Sigmoid colon (tissue), 7 donors: ENCODE data around the gene STATH. TPM values are rescaled to one million over a fixed set of nuclear protein-coding genes. Genes with fewer than 3 reads are reported as not detected.
"Not testable (repeated sequence)": the region's sequence is repeated elsewhere in the genome, so short reads cannot be mapped to it uniquely, and the experiment has no call there.

Experiments used
- DNase-seq: peaks from one replicate; pipeline ENCODE4 v3.0.0-alpha.2; 2019
- H3K27ac ChIP-seq, 4 donors: fragments of 200-600 bp; sonication (generic); one replicate each; pipeline ENCODE4 v1.5.1; 2016 to 2019; ENCODE audit warnings: mild to moderate bottlenecking in 1 of 4
- H3K27me3 ChIP-seq, 3 donors: fragments of 200-600 bp; sonication (generic); one replicate each; pipeline ENCODE4 v1.5.1; 2019; ENCODE audit warnings: mild to moderate bottlenecking in 1 of 3
- H3K36me3 ChIP-seq, 4 donors: fragments of 200-600 bp; sonication (generic); one replicate each; pipeline ENCODE4 v1.5.1; 2016 to 2019
- H3K4me1 ChIP-seq, 4 donors: fragments of 200-600 bp; sonication (generic); one replicate each; pipeline ENCODE4 v1.5.1; 2017 to 2019
- H3K4me3 ChIP-seq, 4 donors: fragments of 200-600 bp; sonication (generic); one replicate each; pipeline ENCODE4 v1.5.1; 2017 to 2019; ENCODE audit warnings: mild to moderate bottlenecking in 2 of 4, moderate library complexity in 1 of 4
- H3K9me3 ChIP-seq, 4 donors: fragments of 200-600 bp in 3 of 4; sonication (generic) in 3 of 4; one replicate each; pipeline versions ENCODE4 v1.5.1 to v1.6.1; 2013 to 2019
- EP300 ChIP-seq, 4 donors: sonication (generic); formaldehyde crosslinking; IDR thresholded peaks; one replicate each; pipeline ENCODE4 v1.6.1; 2017; ENCODE audit warnings: antibody characterized with exemption in 4 of 4
- POLR2A ChIP-seq, 2 donors: fragments of 450-650 bp; IDR thresholded peaks; one replicate each; pipeline ENCODE4 v1.6.1; 2016; ENCODE audit warnings: antibody characterized with exemption in 2 of 2, mild to moderate bottlenecking in 2 of 2, moderate library complexity in 2 of 2
- POLR2AphosphoS5 ChIP-seq, 4 donors: sonication (generic); formaldehyde crosslinking; IDR thresholded peaks; one replicate each; pipeline ENCODE4 v1.6.1; 2017; ENCODE audit warnings: antibody characterized with exemption in 4 of 4
- WGBS, 2 donors: extraction: QIAGEN DNeasy Blood & Tissue Kit; methylation state at CpG; one replicate each; pipeline ENCODE4 v1.1.7; 2013; 5-methylcytosine and 5-hydroxymethylcytosine counted together
- intact Hi-C: fragments of 100-400 bp; cut with DNase I; formaldehyde crosslinking; loops from one replicate; pipeline ENCODE4 v1.15.1; 2023
- polyA plus RNA-seq, 3 donors: library from polyadenylated mRNA; stranded (reverse); fragments of 200-250 nt; gene quantifications; one replicate each; pipeline ENCODE4 v1.2.3, GENCODE V29; 2013
- total RNA-seq, 4 donors: library from RNA; depleted of rRNA; stranded (reverse); fragments of >200 nt; gene quantifications; one replicate each; pipeline ENCODE4 v1.1.0, GENCODE V29; 2016
- TF ChIP-seq, protein P1 (sequence below), 4 experiments: fragments of 450-650 bp in 3 of 4; fragments of 200-600 bp in 1 of 4; IDR thresholded peaks; one replicate each; pipeline ENCODE4 v1.5.1; 2016 to 2019; ENCODE audit warnings: antibody characterized with exemption in 4 of 4, mild to moderate bottlenecking in 3 of 4, moderate library complexity in 2 of 4
- donor health status: healthy with polysubstance abuse.
- donor health status: Bipolar disorder and iron deficiency.
- donor health status: healthy.

Gene STATH
- total and polyA plus RNA-seq, 7 donors: not detected

DNA sequence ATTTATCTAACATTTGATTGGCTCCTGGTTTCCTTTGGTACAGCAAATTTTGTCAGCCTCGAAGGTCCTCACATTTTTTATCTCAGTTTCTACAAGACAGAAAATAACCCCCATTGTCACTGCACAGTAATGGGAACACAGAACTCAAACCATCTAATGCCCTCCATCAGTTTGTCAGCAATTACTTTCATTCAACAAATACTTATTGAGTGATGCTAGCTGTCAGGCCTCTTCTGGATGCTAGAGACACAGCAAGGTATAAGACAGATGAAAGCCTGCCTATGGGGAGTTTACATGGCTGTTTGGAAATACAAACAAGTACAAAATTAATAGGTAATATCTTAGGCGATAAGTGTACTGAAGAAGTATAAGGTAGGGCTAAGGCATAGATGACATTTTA is 27.5 kb downstream of the STATH start:
- no peak overlapping the region for H3K4me3 ChIP-seq
- no peaks in the 10 kb centered on the region for H3K4me1 ChIP-seq
- no peaks in the 10 kb centered on the region for H3K36me3 ChIP-seq
- TF ChIP-seq POLR2AphosphoS5 (IDR thresholded peaks at IDR 0.05): no peak
- TF ChIP-seq EP300 (IDR thresholded peaks at IDR 0.05): no peak
- TF ChIP-seq, protein P1, sequence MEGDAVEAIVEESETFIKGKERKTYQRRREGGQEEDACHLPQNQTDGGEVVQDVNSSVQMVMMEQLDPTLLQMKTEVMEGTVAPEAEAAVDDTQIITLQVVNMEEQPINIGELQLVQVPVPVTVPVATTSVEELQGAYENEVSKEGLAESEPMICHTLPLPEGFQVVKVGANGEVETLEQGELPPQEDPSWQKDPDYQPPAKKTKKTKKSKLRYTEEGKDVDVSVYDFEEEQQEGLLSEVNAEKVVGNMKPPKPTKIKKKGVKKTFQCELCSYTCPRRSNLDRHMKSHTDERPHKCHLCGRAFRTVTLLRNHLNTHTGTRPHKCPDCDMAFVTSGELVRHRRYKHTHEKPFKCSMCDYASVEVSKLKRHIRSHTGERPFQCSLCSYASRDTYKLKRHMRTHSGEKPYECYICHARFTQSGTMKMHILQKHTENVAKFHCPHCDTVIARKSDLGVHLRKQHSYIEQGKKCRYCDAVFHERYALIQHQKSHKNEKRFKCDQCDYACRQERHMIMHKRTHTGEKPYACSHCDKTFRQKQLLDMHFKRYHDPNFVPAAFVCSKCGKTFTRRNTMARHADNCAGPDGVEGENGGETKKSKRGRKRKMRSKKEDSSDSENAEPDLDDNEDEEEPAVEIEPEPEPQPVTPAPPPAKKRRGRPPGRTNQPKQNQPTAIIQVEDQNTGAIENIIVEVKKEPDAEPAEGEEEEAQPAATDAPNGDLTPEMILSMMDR (IDR thresholded peaks at IDR 0.05): no peak
- no peak for TF ChIP-seq POLR2A (IDR thresholded peaks at IDR 0.05)
- no peak overlapping the region for H3K27ac ChIP-seq
- intact Hi-C loops: no loop called here
- WGBS, 2 donors: 83 to 87% methylated on average over 2 of the region's 2 CpGs
- no peaks in the 10 kb centered on the region for H3K9me3 ChIP-seq
- H3K27me3 ChIP-seq: no peaks in the 10 kb centered on the region
- no peak for DNase-seq

DNA sequence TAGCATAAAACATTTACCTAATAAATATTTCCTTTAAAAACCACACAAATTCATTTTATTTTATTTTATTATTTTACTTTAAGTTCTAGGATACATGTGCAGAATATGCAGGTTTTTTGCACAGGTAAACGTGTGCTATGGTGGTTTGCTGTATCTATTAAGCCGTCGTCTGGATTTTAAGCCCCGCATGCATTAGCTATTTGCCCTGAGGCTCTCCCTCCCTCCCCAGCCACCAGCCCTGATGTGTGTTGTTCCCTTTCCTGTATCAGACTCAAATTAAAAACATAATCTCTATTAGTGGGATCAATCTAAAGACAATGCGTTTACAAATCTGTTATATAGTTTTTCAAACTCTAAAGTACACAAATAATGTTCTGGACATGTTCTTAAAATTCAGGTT is 31.2 kb downstream of the STATH start:
- TF ChIP-seq EP300 (IDR thresholded peaks at IDR 0.05): no peak
- TF ChIP-seq POLR2A (IDR thresholded peaks at IDR 0.05): no peak
- TF ChIP-seq, protein P1 (IDR thresholded peaks at IDR 0.05): no peak
- TF ChIP-seq POLR2AphosphoS5 (IDR thresholded peaks at IDR 0.05): no peak
- Histone ChIP-seq H3K9me3 (no peaks in the 10 kb centered on the region), H3K27me3 (no peaks in the 10 kb centered on the region), H3K36me3 (no peaks in the 10 kb centered on the region), H3K4me3 (no peak overlapping the region), H3K4me1 (no peaks in the 10 kb centered on the region), H3K27ac (no peak overlapping the region)
- WGBS, 2 donors: 84 to 86% methylated on average over 5 of the region's 5 CpGs
- no peak for DNase-seq
- intact Hi-C loops: no loop called here

DNA sequence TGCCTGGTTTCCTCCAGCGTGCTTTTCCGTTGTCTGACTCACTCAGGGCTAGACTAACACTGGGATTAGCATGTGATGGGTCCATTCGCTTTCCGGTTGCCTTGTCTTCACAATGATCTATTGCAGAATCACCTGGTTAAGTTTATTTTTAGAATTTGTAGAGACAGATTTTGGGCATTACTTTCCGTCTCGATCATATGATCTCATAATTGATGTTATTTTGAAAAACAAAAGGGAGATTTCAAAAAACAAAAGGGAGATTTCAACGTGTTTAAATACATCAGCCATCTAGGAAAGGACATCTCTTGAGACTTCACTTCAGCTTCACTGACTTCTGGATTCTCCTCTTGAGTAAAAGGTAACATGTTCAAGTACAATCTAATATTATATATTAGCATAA is 32.4 kb downstream of the STATH start, which contains the start of gene HTN3:
TSS of gene HTN3 (plus strand) at position 301 of the 400 bp plus-strand sequence. CDS start 2,282 bp downstream, outside the sequence.
- DNase-seq, H3K27ac ChIP-seq, intact Hi-C loops, H3K9me3 ChIP-seq, H3K27me3 ChIP-seq, H3K36me3 ChIP-seq, H3K4me3 ChIP-seq, H3K4me1 ChIP-seq: not testable (repeated sequence)
- 87 to 91% methylated on average over 6 of the region's 7 CpGs for WGBS, 2 donors

DNA sequence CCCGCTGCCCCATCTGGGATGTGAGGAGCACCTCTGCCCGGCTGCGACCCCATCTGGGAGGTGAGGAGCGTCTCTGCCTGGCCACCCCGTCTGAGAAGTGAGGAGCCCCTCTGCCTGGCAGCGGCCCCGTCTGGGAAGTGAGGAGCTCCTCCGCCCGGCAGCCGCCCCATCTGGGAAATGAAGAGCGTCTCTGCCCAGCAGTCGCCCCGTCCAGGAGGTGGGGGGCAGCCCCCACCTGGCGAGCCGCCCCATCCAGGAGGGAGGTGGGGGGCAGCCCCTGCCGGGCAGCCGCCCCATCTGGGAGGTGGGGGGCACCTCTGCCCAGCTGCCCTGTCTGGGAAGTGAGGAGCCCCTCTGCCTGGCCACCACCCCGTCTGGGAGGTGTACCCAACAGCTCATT is 41.8 kb downstream of the STATH start:
- H3K9me3 ChIP-seq, H3K36me3 ChIP-seq, intact Hi-C loops, H3K27ac ChIP-seq, H3K27me3 ChIP-seq, DNase-seq, H3K4me3 ChIP-seq, H3K4me1 ChIP-seq: not testable (repeated sequence)
- 92 to 93% methylated on average over 18 of the region's 18 CpGs for WGBS, 2 donors

DNA sequence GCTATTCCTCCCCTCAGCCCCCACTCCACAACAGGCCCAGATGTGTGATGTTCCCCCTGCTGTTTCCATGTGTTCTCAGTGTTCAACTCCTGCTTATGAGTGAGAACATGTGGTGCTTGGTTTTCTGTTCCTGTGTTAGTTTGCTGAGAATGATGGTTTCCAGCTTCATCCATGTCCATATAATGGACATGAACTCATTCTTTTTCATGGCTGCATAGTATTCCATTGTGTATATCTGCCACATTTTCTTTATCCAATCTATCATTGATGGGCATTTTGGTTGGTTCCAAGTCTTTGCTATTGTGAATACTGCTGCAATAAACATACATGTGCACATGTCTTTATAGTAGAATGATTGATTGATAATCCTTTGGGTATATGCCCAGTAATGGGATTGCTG is 44.2 kb downstream of the STATH start:
- intact Hi-C loops, H3K27me3 ChIP-seq, H3K36me3 ChIP-seq, H3K27ac ChIP-seq, H3K4me1 ChIP-seq, DNase-seq, H3K4me3 ChIP-seq, H3K9me3 ChIP-seq: not testable (repeated sequence)

DNA sequence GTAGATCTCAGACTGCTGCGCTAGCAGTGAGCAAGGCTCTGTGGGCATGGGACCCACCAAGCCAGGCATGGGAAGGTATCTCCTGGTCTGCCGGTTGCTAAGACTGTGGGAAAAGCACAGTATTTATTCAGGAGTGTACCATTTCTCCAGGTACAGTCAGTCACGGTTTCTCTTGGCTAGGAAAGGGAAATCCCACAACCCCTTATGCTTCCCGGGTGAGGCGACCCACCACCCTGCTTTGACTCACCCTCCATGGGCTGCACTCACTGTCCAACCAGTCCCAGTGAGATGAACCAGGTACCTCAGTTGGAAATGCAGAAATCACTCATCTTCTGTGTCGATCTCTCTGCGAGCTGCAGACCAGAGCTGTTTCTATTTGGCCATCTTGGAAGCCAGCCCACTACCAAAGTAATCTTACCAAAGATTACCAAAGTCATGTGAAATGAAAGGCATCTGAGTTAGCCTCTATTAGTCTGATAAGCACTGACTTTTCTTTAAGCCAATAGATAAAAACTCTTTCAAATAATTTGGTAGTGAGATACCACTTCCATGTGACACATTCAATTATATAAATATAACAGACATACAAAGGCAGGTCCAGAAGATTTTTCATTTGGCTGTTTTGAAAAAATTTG is 46.0 kb downstream of the STATH start:
- H3K9me3 ChIP-seq: no peaks in the 10 kb centered on the region
- H3K27me3 ChIP-seq: no peaks in the 10 kb centered on the region
- no peaks in the 10 kb centered on the region for H3K4me1 ChIP-seq
- H3K27ac ChIP-seq: no peak overlapping the region
- H3K4me3 ChIP-seq: no peak overlapping the region
- intact Hi-C loops: no loop called here
- H3K36me3 ChIP-seq: no peaks in the 10 kb centered on the region
- WGBS, 2 donors: 86 to 93% methylated on average over 7 of the region's 7 CpGs
- TF ChIP-seq POLR2A (IDR thresholded peaks at IDR 0.05): no peak
- DNase-seq: no peak

DNA sequence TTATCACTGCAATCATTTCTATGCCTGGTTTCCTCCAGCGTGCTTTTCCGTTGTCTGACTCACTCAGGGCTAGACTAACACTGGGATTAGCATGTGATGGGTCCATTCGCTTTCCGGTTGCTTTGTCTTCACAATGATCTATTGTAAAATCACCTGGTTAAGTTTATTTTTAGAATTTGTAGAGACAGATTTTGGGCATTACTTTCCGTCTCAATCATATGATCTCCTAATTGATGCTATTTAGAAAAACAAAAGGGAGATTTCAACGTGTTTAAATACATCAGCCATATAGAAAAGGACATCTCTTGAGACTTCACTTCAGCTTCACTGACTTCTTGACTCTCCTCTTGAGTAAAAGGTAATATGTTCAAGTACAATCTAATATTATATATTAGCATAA is 54.4 kb downstream of the STATH start, which contains the start of gene HTN1:
TSS of gene HTN1 (plus strand) at position 301 of the 400 bp plus-strand sequence. CDS start 2,639 bp downstream, outside the sequence.
- intact Hi-C loops, H3K9me3 ChIP-seq, H3K27me3 ChIP-seq: not testable (repeated sequence)

More for the DNA sequence above, 54.4 kb downstream of the STATH start, which contains the start of gene HTN1:
- not testable (repeated sequence) for H3K27ac ChIP-seq, H3K4me3 ChIP-seq, H3K4me1 ChIP-seq, H3K36me3 ChIP-seq, DNase-seq
- WGBS, 2 donors: 82 to 86% methylated on average over 5 to 6 of the region's 6 CpGs

Other genes with a start within 250 kb of the STATH start
- gene SULT1B1, start 235.3 kb upstream of the STATH start, total RNA-seq: 1 to 10 TPM in 1 of 4 donors, under 1 TPM in 3; 0.71 to 1.2 (median 0.83) TPM
- 10 to 100 TPM; 29.8 to 99.9 (median 68.5) TPM for gene SULT1B1, start 235.3 kb upstream of the STATH start, polyA plus RNA-seq
- gene SULT1E1, start 135.8 kb upstream of the STATH start, total RNA-seq: not detected
- under 1 TPM in 1 of 3 donors, not detected in 2; 0.69 TPM for gene SULT1E1, start 135.8 kb upstream of the STATH start, polyA plus RNA-seq
- not detected for gene CSN1S1, start 64.9 kb upstream of the STATH start, total RNA-seq
- under 1 TPM in 1 of 3 donors, not detected in 2; 0.20 TPM for gene CSN1S1, start 64.9 kb upstream of the STATH start, polyA plus RNA-seq
- 1 to 10 TPM in 1 of 4 donors, not detected in 3; 1.1 TPM for gene CSN2, start 30.2 kb upstream of the STATH start, total RNA-seq
- under 1 TPM in 1 of 3 donors, not detected in 2; 0.25 TPM for gene CSN2, start 30.2 kb upstream of the STATH start, polyA plus RNA-seq
- not detected for gene HTN3, start 32.5 kb downstream of the STATH start, total RNA-seq
- gene HTN3, start 32.5 kb downstream of the STATH start, polyA plus RNA-seq: not detected
- not detected for gene HTN1, start 54.5 kb downstream of the STATH start, total RNA-seq
- gene HTN1, start 54.5 kb downstream of the STATH start, polyA plus RNA-seq: not detected
- gene PRR27, start 158.3 kb downstream of the STATH start, total RNA-seq: not detected
- gene PRR27, start 158.3 kb downstream of the STATH start, polyA plus RNA-seq: under 1 TPM in 1 of 3 donors, not detected in 2; 0.03 TPM
- gene ODAM, start 199.8 kb downstream of the STATH start, total RNA-seq: 1 to 10 TPM; 4.3 to 6.4 (median 5.5) TPM
- gene ODAM, start 199.8 kb downstream of the STATH start, polyA plus RNA-seq: 1 to 10 TPM in 1 of 3 donors, not detected in 2; 8.3 TPM
- gene FDCSP, start 230.2 kb downstream of the STATH start, total RNA-seq: 1 to 10 TPM in 1 of 4 donors, not detected in 3; 1.1 TPM
- 100 to 1,000 TPM in 1 of 3 donors, not detected in 2; 316 TPM for gene FDCSP, start 230.2 kb downstream of the STATH start, polyA plus RNA-seq
- gene CSN3, start 246.6 kb downstream of the STATH start, total RNA-seq: not detected
- gene CSN3, start 246.6 kb downstream of the STATH start, polyA plus RNA-seq: not detected